Umbilical cord (tissue), 2 donors: ENCODE results near the gene RGS14. TPM values are rescaled to one million over a fixed set of nuclear protein-coding genes. Genes with fewer than 3 reads are reported as not detected.
"Not testable (repeated sequence)": the region's sequence is repeated elsewhere in the genome, so short reads cannot be mapped to it uniquely, and the experiment has no call there.

Experiments used
- DNase-seq: peaks from one replicate; pipeline ENCODE4 v3.0.0-alpha.2; 2015; ENCODE audit warnings: low spot score
- total RNA-seq: library from RNA; depleted of rRNA; stranded (reverse); fragments of >200 nt; gene quantifications from one replicate; pipeline ENCODE4 v1.2.3, GENCODE V29; 2014; ENCODE audit warnings: low replicate concordance; ENCODE audit not compliant: insufficient read depth

RGS14 gene
- total RNA-seq, 1 donor from 2014 or later = 6.5 TPM

DNA sequence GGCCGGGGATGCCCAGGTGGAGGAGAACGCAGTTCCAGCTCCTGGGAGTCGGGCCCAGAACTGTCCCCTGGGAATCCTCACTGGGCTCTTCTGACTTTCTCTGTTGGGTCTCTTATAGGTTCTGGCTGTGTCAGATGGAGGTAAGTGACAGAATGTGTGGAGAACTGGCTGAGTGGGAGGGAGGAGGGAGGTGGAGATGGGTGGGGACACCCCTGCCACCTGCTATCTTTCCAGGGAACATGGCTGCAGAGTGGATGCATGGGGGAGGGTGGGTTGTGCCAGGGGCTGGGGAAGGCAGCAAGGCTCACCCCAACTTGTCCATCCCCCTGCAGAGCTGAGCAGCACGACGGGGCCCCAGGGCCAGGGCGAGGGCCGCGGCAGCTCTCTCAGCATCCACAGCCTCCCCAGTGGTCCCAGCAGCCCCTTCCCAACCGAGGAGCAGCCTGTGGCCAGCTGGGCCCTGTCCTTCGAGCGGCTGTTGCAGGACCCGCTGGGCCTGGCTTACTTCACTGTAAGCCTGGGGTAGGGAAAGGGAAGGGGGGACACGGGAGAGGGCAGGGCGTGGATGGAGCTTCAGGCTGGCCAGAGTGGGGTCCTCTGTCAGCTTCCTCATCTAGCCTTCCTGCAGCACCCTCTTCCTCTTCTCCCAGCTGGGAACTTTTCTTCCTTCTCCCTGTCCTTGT lies 8.3 kb downstream of the RGS14 start:
- DNase-seq = no peak

GRCh38 chr5:177366528-177367322 lies 9.0 kb downstream of the RGS14 start:
- peak; percentile 97 for DNase-seq

- DNase-seq = no peak
Measured at GRCh38 chr5:177367323-177367848, 9.7 kb downstream of the RGS14 start.

DNA sequence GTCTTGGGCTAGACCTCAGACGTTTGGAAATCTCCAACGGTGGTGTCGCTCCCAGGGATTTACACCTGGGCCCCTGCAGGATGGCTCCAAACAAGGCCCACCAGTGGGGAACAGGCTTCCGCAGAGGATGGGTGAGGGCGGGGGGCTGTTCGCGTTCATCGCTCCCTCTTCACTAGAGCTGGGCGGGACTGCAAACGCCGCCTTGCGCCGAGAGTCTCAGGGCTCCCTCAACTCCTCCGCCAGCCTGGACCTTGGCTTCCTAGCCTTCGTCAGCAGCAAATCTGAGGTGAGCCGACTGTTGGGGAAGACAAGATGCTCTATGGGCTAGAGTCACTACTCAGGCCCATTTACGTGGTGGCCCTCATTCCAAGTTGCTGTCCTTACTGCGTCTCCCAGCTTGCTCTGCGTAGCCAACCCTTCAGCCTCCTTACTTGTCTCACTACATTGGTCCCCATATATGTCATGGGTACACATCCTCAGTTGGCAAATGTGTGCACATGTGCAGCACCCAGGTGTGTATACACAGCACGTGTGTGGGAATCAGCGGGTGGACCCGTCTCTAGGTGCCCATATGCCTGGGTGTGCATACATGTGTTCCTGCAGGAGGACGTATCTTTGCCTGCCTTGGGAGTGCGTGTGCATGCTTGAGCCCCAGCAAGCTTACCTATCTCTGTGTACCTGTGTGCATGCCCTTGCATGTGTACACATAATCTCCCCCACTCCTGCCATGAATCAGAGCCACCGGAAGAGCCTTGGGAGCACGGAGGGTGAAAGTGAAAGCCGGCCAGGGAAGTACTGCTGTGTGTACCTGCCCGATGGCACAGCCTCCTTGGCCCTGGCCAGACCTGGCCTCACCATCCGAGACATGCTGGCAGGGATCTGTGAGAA lies 10.5 kb downstream of the RGS14 start:
- DNase-seq = no peak

DNA sequence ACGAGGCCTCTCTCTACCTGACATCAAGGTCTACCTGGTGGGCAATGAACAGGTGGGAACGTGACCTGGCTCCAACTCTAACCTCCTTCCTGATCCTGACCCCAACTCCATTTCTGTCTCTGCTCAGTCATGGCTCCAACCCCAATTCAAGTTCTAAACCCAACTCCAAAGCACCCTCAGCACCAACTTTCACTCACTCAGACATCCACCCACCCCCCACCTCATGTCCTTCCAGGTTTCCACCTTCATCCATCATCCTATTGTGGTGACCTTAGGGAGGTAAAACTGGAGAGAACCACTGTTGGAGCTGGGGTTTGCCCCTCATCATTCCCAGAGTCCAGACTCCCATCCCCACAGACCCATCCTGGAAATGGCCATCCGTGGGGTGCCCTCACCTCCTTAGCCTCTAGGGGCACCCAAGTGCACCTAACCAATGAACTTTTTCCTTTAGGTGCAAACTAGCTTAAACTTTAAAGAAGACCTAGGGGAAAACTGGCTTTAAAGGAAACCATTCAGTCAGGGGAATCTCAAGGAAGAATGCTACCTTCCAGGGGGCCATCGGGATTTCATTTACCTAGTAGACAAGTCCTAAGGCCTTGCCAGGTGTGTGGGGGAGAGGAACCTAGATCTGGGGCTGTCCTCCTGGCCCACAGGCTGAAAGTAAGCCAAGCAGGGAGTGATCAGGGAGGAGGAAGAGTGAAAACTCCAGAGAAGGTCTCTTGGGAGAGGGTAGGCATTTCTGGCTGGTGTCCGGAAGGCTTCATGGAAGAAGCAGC lies 11.3 kb downstream of the RGS14 start:
- DNase-seq = no peak

DNA sequence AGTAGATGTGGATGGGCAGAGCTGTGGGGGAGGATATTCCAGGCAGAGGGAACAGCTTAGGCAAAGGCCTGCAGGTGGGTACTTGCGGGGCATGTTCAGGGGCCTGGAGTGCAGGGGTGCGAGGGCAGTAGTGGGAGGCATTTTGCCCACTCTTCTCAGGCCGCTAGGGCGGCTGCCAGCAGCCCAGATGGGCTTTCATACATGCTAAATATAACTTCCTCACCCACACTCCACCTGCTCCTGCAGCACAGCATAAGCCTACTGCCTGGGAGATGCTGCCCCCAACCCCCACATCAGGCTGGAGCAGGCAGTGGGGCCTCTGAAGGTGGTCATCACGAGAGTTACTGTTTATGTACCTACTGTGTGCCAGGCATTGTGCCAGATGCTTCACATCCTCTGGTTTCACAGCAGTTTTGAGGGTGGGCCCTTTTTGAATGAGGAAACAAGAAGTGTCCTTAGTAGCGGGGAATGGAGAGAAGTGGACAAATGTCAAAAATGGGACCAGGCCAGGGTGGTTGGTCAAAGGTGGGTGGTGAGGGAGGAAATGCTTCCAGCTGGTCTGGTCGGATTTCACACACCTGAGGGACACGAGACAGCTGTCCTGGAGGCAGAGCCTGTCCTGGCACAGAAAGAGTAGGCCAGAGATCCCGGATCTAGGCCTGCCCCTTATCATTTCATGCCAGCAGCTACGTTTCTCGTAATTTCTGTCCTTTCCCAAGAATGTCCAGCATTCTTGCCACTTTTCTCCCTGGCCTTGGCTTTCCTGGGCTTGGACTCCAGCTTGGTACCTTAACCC lies 12.1 kb downstream of the RGS14 start:
- DNase-seq = no peak

- DNase-seq = peak; percentile 79
Measured at GRCh38 chr5:177370488-177371119, 12.9 kb downstream of the RGS14 start.

- no peak for DNase-seq
Measured at GRCh38 chr5:177371120-177372033, 13.7 kb downstream of the RGS14 start.

DNA sequence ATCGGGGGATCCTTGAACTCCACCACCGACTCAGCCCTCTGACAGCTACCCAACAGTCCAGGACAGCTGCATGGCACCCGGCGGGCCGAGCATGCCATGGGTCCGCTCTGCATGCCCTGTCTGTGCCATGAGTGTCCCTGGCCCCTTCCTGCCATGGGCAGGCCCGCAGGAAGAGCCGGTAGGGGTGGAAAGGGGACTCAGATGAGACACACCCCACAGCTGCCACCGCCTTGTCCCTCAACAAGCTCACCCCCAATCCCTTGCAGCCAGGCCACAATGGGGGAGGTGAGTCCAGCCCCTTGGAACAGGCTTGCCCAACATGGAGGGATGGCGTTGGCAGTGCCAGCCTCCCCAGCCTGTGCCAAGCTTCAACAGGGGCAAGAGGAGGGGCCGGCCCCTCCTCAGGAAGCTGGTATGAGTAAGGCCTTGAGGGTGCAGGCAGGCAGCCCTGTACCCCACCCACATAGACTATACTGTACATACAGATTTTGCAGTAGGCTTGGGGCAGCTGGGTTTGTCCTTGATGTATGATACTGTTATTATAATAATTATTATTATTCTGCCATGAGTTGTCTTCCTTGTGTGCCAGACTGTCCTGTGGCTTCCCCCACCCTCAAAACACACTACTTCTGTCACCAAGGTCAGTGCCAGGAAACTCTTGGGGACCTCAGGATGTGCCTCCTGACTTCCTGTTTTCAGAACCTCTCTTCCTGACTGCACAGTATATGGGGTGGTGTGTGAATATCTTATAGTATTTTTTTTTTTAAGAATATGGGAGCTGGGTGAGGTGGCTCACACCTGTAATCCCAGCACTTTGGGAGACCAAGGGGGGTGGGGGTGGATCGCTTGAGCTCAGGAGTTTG lies 14.5 kb downstream of the RGS14 start:
- DNase-seq = no peak

- no peak for DNase-seq
Measured at GRCh38 chr5:177372910-177373309, 15.2 kb downstream of the RGS14 start.

DNA sequence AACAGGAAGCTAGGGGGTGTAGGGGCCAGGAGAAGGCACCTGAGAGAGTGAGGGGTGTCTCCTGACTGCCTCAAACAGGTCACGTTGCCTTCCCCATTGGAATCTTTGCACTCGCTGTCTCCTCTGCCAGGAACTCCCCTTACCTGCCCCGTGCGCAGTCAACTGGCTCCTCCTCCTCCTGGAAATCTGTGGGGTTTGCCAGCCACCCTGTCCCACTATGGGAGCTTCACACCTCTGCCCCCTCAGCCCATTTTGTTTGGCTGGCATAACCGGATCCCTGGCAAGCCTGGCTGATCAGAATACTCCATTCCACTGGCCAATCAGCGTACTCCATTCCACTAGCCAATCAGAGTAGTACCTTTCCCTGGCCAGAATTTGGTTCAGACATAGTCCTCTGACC lies 16.1 kb downstream of the RGS14 start:
- no peak for DNase-seq

DNA sequence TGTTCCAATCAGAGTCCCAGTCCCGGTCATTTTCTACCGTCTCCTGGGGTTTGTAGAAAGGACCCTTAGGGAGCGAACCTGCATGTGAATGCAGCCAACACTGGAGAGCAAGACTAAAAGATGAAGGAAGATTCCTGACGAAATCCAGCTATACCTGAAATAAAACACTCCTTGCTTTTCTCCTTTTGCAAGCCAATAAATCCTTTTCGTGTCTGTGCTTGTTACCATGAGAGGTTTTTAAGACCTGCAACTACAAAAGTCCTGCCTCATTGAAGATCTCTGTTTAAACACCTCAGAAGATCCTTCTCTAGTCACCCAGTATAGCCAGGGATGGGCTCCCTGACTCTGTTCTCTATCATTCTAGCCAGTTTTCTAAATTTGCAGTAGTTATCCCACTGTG lies 16.5 kb downstream of the RGS14 start:
- peak; percentile 40 for DNase-seq

- DNase-seq = not testable (repeated sequence)
Measured at GRCh38 chr5:177375516-177375915, 17.8 kb downstream of the RGS14 start.

DNA sequence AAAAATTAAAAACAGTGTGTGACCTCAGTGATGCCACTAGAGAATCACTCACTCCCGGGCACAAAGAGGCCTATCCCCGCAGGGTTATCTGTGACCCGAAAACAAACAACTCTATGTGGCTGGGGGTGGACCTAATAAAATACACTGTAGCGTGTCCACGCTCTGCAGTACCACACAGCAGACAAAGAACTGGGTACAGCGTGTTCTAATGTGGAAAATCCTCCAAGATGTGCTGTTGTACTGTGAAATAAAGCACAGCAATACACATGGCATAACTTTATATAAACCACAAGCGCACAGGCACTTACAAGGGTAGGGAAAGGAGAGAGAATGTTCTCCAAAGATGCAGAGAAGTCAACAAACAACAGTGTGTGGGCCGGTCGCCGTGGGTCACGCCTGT lies 18.4 kb downstream of the RGS14 start:
- DNase-seq = no peak

- DNase-seq = no peak
Measured at GRCh38 chr5:177377851-177378776, 20.4 kb downstream of the RGS14 start.
